IPS DF 4.7 (cell line): ENCODE data around the gene GHRH.

ENCODE experiments used
- DNase-seq: peaks from one replicate; pipeline ENCODE4 v3.0.0-alpha.2; 2013; ENCODE audit warnings: low spot score; ENCODE audit errors: extremely low read depth

Gene GHRH

GRCh38 chr20:37291724-37292126 is 30.1 kb upstream of the GHRH start:
- no peak for DNase-seq

- no peak for DNase-seq
Measured at GRCh38 chr20:37290158-37290810, 28.7 kb upstream of the GHRH start.

DNA sequence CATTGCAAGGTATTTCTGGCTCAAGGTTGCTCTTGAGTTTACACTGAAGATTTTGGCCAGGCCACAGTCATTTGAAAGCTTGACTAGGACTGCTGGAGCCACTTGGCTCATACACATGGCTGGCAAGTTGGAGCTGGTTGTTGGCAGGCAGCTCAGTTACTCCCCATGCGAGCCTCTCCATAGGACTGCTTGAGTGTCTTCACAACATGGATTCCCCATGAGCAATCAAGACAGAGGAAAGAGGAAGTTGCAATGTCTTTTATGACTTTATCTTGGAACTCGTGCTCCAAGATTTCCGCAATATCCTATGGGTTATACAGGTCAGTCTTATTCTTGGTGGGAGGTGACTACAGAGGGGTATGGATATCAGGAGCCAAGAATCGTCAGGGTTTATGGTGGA is 26.5 kb upstream of the GHRH start:
- DNase-seq: no peak

GRCh38 chr20:37285664-37286374 is 24.2 kb upstream of the GHRH start:
- DNase-seq: no peak

GRCh38 chr20:37284691-37285161 is 23.1 kb upstream of the GHRH start:
- DNase-seq: no peak

DNA sequence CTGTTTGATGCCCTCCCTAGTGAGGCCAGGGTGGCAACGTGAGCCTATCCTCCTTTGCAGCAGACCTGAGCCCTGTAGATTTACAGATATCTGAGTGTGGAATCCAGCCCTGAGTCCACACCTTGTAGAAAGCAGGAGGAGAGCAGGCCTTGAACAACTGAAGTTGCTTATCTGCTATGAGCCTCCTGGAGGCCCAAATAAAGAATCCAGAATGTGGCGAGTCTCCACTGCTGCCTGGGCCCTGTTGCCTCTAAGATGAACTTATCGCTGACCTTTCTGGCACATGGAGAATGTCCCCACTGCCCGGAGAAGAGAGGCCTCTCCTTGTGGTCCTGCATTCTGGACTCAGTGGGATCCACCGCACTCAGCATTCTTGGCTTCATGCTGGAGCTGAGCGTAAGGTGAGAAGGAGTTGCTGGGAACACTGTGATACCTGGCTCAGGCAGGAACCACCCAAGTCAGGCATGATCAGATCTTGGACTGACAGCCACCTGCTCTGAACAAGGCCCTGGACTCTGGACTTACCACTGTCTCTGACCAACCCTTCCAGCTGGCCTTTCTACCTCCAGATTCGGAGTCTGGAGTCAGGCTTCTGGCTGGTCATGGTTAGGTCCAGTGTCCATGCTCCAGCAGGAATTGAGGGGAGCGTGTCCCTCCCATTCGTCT is 22.0 kb upstream of the GHRH start:
- DNase-seq: no peak

GRCh38 chr20:37282556-37282955 is 20.9 kb upstream of the GHRH start:
- DNase-seq: no peak

DNA sequence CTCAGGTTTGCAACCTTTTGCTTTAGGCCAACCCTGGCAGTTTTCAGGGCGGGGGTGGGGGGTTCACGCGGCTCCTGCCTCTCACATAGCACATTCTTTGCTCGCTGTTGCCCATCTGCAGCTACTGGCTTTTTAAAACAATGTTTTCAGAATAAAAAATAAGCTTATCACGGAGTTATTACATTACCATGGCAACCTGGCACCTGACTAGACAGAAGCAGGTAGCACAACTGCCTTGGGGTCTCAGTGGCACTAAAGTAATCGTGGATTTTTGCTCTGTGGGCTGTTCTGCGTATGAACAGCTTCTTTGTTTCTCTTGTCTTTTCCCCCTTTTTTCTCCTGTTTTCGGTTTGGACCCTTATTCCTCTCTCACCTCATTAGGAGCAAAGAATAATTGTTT is 18.8 kb upstream of the GHRH start:
- no peak for DNase-seq

GRCh38 chr20:37279820-37280219 is 18.2 kb upstream of the GHRH start:
- no peak for DNase-seq

GRCh38 chr20:37278966-37279590 is 17.5 kb upstream of the GHRH start:
- DNase-seq: no peak

- DNase-seq: no peak
Measured at GRCh38 chr20:37277253-37277593, 15.6 kb upstream of the GHRH start.

GRCh38 chr20:37276494-37277252 is 15.1 kb upstream of the GHRH start:
- DNase-seq: no peak

DNA sequence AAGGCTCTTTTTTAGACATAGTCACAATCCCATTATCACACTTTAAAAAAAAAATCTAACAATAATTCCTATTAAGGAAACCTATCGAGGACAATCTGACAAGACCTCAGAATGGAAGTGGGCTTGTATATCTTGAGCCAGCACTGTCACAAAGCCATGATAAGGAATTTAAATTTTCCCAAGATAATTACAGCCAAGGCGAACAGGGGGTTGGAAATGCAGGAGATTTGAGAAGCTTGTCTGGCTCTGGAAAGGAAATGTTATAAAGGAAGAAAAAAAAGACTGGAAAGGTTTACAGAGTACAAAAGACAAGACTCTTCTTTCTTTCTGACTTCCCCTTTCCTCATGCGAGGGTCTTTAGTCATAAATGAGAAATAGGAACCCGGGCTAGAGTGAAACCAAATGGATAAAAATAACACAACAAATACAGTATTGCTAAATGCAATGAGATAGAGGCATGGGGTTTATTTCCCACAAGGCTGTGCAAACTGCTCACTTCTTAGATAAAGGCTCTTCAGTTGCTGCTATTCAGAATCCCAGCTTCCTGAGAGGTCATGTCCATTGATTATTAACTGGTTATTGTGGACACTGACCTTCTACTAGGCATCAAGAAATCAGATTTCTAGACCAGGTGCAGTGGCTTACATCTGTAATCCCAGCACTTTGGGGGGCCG is 13.4 kb upstream of the GHRH start:
- DNase-seq: no peak

GRCh38 chr20:37273988-37274387 is 12.4 kb upstream of the GHRH start:
- no peak for DNase-seq

DNA sequence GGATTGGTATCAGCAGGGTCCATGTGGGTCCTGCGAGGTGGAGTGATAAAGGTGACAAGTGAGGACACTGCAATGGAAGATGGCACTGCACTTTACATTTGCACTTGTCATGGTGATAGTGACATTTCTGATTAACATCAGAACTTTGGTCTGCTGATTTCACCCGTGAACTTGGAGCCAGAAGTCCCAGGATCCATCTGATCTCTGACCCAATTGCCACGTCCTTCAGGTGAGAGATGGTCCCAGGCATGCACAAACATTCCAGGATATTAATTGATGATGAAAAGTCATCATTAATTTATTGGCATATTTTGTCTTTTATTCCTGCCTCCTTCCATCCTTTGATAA is 9.8 kb upstream of the GHRH start:
- DNase-seq: no peak

DNA sequence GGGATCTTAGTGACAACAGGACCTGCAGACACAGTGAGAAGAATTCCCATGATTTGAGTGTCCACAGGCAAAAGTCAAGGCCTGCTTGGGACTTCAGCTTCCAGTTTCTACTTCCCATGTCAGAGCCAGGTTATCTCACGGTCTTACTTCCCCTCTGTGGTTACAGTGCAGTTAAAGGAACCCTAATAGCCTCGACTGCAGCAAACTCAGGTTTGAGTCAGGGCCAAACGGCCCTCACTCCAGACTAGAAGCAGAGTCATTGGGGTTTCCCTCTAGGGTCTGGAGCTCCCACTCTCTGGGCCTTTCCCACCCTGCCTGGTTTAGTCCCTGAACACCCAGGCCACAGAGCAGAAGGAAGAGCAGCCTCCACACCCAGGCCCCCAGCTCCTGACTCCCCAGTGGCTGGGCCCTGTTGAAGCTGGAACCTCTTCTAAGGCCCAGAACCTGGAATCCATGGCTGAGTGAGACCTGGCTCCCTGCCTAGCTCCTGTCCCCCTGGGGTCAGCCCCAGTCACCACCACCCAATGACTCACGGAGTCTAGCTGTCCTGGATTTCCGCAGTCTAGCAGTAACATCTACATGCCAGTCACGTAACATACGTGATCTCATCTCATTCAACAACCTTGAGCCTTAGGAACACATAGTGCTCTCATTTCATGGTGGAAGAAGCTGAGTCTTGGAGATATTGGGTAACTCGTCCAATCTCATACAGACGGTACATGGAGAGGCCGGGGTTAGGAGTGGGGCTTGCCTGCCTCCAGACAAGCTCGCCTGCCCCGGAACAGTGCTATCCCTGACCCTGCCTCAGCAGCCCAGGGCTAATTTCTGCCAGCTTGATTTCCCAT is 9.2 kb upstream of the GHRH start:
- DNase-seq: no peak

GRCh38 chr20:37267667-37268313 is 6.2 kb upstream of the GHRH start:
- DNase-seq: no peak

- no peak for DNase-seq
Measured at GRCh38 chr20:37266940-37267666, 5.5 kb upstream of the GHRH start.

DNA sequence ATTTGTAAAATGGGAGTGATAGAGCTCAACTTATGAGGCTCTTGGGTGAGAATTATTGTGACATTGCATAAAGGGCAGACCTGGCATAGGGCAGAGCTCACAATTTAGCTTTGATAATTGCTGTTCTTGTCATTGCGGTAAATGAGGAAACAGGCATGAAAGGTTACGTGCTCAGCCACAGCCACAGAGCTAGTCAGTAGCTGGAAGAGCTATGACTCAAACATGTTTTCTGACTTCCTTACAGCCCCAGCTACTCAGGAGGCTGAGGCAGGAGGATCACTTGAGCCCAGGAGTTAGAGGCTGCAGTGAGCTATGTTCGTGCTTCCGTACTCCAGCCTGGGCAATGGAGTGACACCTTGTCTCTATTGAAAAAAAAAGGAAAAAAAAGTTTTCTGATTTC is 3.5 kb upstream of the GHRH start:
- DNase-seq: no peak
